Measurements from ENCODE around the gene PARP1. TPM values are rescaled to one million over a fixed set of nuclear protein-coding genes. Genes with fewer than 3 reads are reported as not detected.

The PARP1 gene
- total and polyA plus RNA-seq, 7 donors = 16.4 to 168 (median 107) TPM

DNA sequence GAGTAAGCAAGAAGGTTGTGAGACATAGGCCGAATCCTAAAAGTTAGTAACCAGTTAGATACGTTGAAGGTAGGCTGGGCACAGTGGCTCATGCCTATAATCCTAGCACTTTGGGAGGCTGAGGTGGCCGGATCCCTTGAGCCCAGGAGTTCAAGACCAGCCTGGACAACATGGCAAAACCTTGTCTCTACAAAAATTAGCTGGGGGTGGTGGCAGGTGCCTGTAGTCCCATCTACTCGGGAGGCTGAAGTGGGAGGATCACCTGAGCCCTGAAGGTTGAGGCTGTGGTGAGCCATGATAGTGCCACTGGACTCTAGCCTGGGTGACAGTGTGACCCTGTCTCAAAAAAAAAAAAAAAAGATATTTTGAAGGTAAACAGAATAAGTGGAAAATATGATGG lies 1.5 kb upstream of the PARP1 start:
- intact Hi-C loops (cut with DNase I) = loop anchor here (5.0 kb wide), 2 partner anchors 102 to 138 kb away; partner anchors contain the start of genes LIN9 and STUM
- no peak for DNase-seq
- Histone ChIP-seq H3K9me3 (no peaks in the 10 kb centered on the region), H3K36me3 (no peaks in the 10 kb centered on the region), H3K27ac (no peak overlapping the region), H3K4me1 (peaks cover 0 to 29% (median 26%) of the 10 kb centered on the region in 4 donors), H3K27me3 (no peaks in the 10 kb centered on the region), H3K4me3 (no peak overlapping the region)
- TF ChIP-seq POLR2AphosphoS5 (IDR thresholded peaks at IDR 0.05) = no peak
- TF ChIP-seq, protein P1, sequence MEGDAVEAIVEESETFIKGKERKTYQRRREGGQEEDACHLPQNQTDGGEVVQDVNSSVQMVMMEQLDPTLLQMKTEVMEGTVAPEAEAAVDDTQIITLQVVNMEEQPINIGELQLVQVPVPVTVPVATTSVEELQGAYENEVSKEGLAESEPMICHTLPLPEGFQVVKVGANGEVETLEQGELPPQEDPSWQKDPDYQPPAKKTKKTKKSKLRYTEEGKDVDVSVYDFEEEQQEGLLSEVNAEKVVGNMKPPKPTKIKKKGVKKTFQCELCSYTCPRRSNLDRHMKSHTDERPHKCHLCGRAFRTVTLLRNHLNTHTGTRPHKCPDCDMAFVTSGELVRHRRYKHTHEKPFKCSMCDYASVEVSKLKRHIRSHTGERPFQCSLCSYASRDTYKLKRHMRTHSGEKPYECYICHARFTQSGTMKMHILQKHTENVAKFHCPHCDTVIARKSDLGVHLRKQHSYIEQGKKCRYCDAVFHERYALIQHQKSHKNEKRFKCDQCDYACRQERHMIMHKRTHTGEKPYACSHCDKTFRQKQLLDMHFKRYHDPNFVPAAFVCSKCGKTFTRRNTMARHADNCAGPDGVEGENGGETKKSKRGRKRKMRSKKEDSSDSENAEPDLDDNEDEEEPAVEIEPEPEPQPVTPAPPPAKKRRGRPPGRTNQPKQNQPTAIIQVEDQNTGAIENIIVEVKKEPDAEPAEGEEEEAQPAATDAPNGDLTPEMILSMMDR (IDR thresholded peaks at IDR 0.05) = no peak
- TF ChIP-seq EP300 (IDR thresholded peaks at IDR 0.05) = no peak
- TF ChIP-seq POLR2A (IDR thresholded peaks at IDR 0.05) = no peak
- WGBS, 2 donors = 90 to 95% methylated on average over 4 of the region's 4 CpGs

DNA sequence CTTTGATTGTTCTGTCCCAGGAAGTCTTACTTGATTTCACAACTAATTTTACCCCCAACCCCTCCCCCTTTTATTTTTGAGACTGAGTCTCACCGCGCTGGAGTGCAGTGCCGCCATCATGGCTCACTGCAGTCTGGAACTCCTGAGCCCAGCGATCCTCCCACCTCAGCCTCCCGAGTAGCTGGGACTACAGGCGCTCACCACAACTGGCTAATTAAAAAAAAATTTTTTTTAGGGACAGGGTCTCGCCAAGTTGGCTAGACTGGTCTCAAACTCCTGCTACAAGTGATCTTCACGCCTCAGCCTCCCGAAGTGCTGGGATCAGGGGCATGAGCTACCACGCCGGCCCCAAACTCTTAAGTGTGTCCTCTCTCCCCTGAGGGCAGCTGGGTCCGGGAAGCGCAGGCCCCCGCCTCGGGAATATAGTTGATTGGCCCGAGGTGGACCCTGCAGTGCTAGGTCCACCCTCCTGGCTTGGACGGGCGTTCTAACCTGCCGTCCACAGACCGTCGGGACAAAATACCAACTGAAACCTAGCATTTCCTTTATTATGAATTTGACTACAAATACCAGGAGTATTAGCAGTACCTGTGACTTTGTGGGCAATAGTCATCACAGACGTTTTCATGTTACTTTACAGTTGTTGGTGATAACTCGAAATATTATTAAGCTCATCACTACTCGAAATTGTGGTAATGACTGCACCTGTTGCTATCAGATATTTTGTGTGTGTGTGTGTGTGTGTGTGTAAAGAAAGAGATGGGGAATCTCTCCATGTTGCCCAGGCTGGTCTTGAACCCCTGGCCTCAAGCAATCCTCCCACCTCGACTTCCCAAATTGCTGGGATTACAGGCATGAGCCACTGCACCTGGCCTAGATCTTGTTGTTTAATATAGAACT lies 642 bp upstream of the PARP1 start:
- intact Hi-C loops (cut with DNase I) = loop anchor here (5.0 kb wide), 2 partner anchors 101 to 139 kb away; partner anchors contain the start of genes LIN9 and STUM
- Histone ChIP-seq H3K4me3 (peak overlapping the region; percentile 76 to 86 (median 82)), H3K4me1 (peaks cover 0 to 37% (median 35%) of the 10 kb centered on the region in 4 donors), H3K27ac (peak overlapping the region; percentile 89 to 94 (median 93)), H3K9me3 (no peaks in the 10 kb centered on the region), H3K36me3 (no peaks in the 10 kb centered on the region), H3K27me3 (no peaks in the 10 kb centered on the region)
- 75% methylated on average over 25 of the region's 25 CpGs for WGBS, 2 donors
- DNase-seq = no peak
- TF ChIP-seq EP300 (IDR thresholded peaks at IDR 0.05) (no peak), POLR2AphosphoS5 (IDR thresholded peaks at IDR 0.05) (no peak), POLR2A (IDR thresholded peaks at IDR 0.05) (no peak)
- TF ChIP-seq, protein P1 (IDR thresholded peaks at IDR 0.05) = peak in 1 of 4 experiments; percentile 34

- TF ChIP-seq POLR2AphosphoS5 (IDR thresholded peaks at IDR 0.05) (no peak), POLR2A (IDR thresholded peaks at IDR 0.05) (no peak), EP300 (IDR thresholded peaks at IDR 0.05) (no peak)
- TF ChIP-seq, protein P1 (IDR thresholded peaks at IDR 0.05) = no peak
- no peaks in the 10 kb centered on the region for H3K27me3 ChIP-seq
- intact Hi-C loops (cut with DNase I) = loop anchor here (5.0 kb wide), 2 partner anchors 100 to 140 kb away; partner anchors contain the start of genes LIN9 and STUM
Observed at GRCh38 chr1:226407199-226407496, 745 bp downstream of the PARP1 start.

DNA sequence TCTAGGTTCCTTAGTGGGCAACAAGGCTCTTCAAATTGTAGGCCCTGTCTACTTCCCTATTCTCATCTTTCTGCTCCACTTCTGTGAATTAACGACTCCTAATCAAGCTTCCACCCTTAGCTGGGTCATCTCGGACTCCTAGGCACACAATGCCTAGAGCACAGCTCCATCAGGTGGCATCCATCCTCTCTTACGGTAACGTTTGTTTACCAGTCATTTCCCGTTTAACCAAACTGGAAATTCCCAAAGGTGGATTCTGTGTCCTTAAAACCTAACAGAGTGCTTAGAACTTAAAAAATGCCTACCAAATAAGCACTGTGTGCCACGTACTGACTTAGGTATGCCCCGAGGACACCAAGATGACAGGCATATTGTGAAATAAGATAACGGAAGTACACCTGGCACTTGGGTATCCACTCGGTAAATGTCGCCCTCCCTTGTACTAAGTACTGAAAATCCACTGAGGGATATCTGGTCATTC lies 1.5 kb downstream of the PARP1 start:
- peaks cover 0 to 7% (median 3%) of the 10 kb centered on the region in 4 donors for H3K36me3 ChIP-seq
- peaks cover 2 to 58% (median 55%) of the 10 kb centered on the region in 4 donors for H3K4me1 ChIP-seq
- no peaks in the 10 kb centered on the region for H3K9me3 ChIP-seq
- intact Hi-C loops (cut with DNase I) = loop anchor here (5.0 kb wide), 2 partner anchors 99 to 141 kb away; partner anchors contain the start of genes LIN9 and STUM
- no peaks in the 10 kb centered on the region for H3K27me3 ChIP-seq
- peak overlapping the region; percentile 76 to 86 (median 82) for H3K4me3 ChIP-seq
- peak overlapping the region; percentile 89 to 94 (median 93) for H3K27ac ChIP-seq
- TF ChIP-seq POLR2A (IDR thresholded peaks at IDR 0.05) = no peak
- TF ChIP-seq EP300 (IDR thresholded peaks at IDR 0.05) = no peak
- TF ChIP-seq POLR2AphosphoS5 (IDR thresholded peaks at IDR 0.05) = peak in 1 of 4 donors; percentile 50
- TF ChIP-seq, protein P1 (IDR thresholded peaks at IDR 0.05) = no peak
- no peak for DNase-seq
- WGBS, 2 donors = 8 to 9% methylated on average over 10 of the region's 10 CpGs

More at GRCh38 chr1:226407199-226407496, 745 bp downstream of the PARP1 start:
- DNase-seq = no peak
- peak overlapping the region; percentile 76 to 86 (median 82) for H3K4me3 ChIP-seq
- 1 to 2% methylated on average over 4 of the region's 4 CpGs for WGBS, 2 donors
- H3K36me3 ChIP-seq = peaks cover 0 to under 1% (median 0%) of the 10 kb centered on the region in 4 donors
- H3K4me1 ChIP-seq = peaks cover 0 to 51% (median 48%) of the 10 kb centered on the region in 4 donors
- no peaks in the 10 kb centered on the region for H3K9me3 ChIP-seq
- peak overlapping the region; percentile 89 to 94 (median 93) for H3K27ac ChIP-seq

Data from sigmoid colon (tissue), 7 donors.